NT2/D1 (cell line): Measurements from ENCODE around the gene GIGYF1.

Source experiments
- DNase-seq: peaks from one replicate; pipeline ENCODE4 v3.0.0-alpha.2; 2011; ENCODE audit warnings: low read depth, low spot score
- H3K27me3 ChIP-seq: 2 replicates; pipeline ENCODE4 v1.6.0; 2011; ENCODE audit warnings: mild to moderate bottlenecking; ENCODE audit not compliant: insufficient read length, insufficient read depth
- H3K36me3 ChIP-seq: 2 replicates; pipeline ENCODE4 v1.6.1; 2011; ENCODE audit warnings: mild to moderate bottlenecking, low read length, mixed read lengths; ENCODE audit not compliant: insufficient read depth, insufficient read length
- H3K4me1 ChIP-seq: 2 replicates; pipeline ENCODE4 v1.5.1; 2011; ENCODE audit not compliant: insufficient read depth, insufficient read length
- H3K4me3 ChIP-seq: 2 replicates; pipeline ENCODE4 v1.5.1; 2011; ENCODE audit warnings: low read depth; ENCODE audit not compliant: insufficient read length
- H3K9ac ChIP-seq: 2 replicates; pipeline ENCODE4 v1.6.0; 2011; ENCODE audit warnings: low read depth; ENCODE audit not compliant: insufficient read length
- H3K9me3 ChIP-seq: 2 replicates; pipeline ENCODE4 v1.5.1; 2011; ENCODE audit warnings: mild to moderate bottlenecking, low read length; ENCODE audit not compliant: insufficient read depth
- SUZ12 ChIP-seq: IDR thresholded peaks from 2 replicates; pipeline ENCODE4 v1.6.1; 2011; ENCODE audit not compliant: insufficient read length, insufficient read depth; ENCODE audit errors: extremely low read depth
- YY1 ChIP-seq: IDR thresholded peaks from 2 replicates; pipeline ENCODE4 v1.6.1; 2011; ENCODE audit not compliant: insufficient read length, insufficient read depth
- ZNF274 ChIP-seq: IDR thresholded peaks from 2 replicates; pipeline ENCODE4 v1.6.1; 2011; ENCODE audit warnings: mild to moderate bottlenecking, low read depth, low read length

Gene GIGYF1

DNA sequence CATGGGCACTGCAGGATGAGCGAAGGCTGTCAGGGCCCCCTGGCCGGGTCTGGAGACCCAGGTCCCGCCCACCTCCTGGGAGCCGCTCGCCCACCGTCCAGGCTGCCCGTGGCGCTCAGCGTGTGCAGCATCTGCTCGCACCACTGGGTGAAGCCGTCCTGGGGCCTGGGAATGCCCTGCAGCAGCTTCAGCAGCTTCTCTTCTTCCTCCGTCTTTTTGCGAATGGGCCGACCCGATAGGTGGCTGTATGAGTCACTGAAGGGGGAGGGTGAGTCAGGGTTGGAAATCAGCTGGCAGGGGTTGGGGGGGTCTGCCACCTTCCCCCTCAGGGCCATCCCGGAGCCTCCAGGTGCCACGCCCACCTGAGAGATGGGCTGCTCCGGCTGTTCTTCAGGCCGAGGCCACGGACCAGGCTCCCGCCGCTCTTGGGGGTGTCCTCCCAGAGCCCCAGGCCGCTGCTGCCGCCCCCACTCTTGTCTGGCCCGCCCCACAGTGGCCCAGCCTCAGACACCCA, 11.8 kb downstream of the GIGYF1 start:
- Histone ChIP-seq H3K9me3 (no peaks in the 10 kb centered on the region), H3K9ac (peak overlapping the region; percentile 32), H3K27me3 (no peaks in the 10 kb centered on the region), H3K4me3 (no peak overlapping the region), H3K36me3 (peaks cover 88% of the 10 kb centered on the region), H3K4me1 (peaks cover 19% of the 10 kb centered on the region)
- no peak for DNase-seq
- TF ChIP-seq YY1 = no peak
- no peak for TF ChIP-seq ZNF274
- TF ChIP-seq SUZ12 = no peak

DNA sequence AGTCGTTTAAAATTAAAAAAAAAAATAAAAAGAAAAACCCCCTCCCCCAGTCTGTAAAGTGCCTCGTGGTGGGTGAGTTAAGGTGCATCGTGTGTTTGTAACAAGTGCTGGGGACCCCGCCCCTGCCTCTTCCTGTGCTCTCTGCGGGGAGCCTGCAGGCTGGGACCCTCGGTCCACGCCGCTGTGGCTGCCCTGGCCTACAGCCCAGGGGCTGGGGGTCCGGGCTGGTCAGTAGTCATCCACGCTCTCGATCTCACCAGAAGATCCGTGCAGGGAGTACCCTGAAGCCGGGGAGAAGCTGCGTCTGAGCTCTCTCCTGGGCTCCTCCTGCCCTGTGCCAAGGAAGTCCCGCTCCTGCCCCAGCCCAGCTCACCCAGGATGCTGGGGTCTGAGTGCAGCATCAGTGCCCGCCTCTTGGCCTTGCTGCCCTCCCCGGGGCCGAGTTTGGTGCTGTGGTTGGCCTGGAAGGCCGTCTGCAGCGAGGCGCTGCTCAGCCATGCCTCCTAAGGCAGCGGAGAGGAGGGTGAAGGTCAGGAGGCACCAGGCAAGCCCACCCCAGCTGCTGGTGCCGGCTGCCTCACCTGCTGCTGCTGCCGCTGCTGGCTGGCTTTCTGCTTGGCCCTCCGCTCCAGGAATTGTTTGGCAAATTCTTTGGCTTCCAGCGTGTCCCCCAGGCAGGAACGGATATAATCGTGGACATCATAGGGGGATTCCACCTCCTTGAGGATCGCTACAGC, 12.4 kb downstream of the GIGYF1 start:
- no peak for DNase-seq
- Histone ChIP-seq H3K27me3 (no peaks in the 10 kb centered on the region), H3K36me3 (peaks cover 88% of the 10 kb centered on the region), H3K9ac (peak overlapping the region; percentile 32), H3K4me3 (no peak overlapping the region), H3K9me3 (no peaks in the 10 kb centered on the region), H3K4me1 (peaks cover 20% of the 10 kb centered on the region)
- TF ChIP-seq ZNF274 = no peak
- TF ChIP-seq YY1 = no peak
- TF ChIP-seq SUZ12 = no peak

DNA sequence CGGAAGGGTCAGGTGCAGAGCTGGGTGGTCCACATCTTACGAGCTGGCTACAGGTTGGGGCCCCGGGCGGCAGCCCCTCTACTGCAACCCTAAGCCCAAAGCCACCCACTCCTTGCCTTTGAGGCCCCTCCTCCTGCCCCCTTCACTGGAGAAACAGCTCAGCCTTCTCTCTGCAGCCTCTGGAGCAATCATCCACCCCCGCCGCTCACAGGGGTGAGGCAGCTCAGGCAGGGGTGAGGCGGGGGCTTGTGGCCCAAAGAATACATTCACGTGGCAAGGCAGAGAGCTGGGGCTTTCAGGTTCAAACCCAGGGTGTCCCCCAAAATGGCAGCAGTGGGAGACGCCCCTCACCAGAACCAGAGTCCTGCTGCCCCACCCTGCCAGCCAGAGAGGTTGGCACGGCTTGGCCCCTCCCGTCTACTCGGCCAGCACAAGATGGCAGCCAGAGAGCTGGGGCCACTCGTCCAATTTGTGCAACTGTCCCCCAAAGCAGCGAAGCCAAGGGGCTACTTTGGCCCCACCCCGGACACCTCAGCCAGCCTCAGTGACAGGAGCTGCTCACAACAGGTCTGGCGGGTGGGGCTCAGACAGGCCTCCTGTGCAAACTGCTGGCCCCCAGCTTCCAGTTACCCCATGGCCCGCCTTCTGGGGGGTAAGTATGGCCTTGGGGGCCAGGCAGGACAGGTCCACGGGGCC, 13.3 kb downstream of the GIGYF1 start:
- H3K9me3 ChIP-seq = no peaks in the 10 kb centered on the region
- H3K4me1 ChIP-seq = peaks cover 23% of the 10 kb centered on the region
- no peaks in the 10 kb centered on the region for H3K27me3 ChIP-seq
- DNase-seq = no peak
- H3K9ac ChIP-seq = no peak overlapping the region
- H3K4me3 ChIP-seq = no peak overlapping the region
- TF ChIP-seq SUZ12 (no peak), ZNF274 (no peak), YY1 (no peak)
- peaks cover 83% of the 10 kb centered on the region for H3K36me3 ChIP-seq

DNA sequence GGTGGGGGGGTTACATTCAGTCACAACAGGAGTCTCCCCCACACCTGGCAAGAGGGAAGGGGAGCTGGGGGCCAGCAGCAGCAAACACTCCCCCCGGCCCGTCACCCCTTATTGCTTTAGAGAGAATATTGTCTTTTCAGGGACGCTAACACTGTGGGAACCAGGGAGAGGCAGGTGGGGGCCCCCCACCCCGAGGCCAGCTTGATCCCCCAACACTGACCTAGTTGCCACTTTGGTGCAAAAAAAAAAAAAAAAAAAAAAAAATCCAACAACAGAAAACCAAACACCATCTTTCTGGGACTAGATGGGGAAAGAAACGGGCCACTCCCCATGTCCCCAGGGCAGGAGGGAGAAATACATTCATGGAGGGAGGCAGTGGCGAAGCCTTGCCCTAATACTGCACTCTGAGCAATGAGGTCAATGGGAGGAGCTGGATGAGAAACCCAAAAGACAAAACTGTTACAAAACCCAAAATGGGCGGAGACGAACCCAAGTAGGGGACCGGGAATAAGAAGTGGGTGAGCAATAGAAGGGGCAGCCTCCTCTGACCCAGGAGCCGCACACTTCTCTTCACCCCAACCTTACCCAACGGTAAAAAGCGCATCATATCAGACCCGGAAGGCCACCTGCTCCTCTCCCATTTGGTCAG, 14.0 kb downstream of the GIGYF1 start:
- Histone ChIP-seq H3K9me3 (no peaks in the 10 kb centered on the region), H3K27me3 (no peaks in the 10 kb centered on the region), H3K9ac (no peak overlapping the region), H3K4me3 (no peak overlapping the region), H3K4me1 (peaks cover 23% of the 10 kb centered on the region), H3K36me3 (peaks cover 76% of the 10 kb centered on the region)
- no peak for DNase-seq
- TF ChIP-seq YY1 (no peak), SUZ12 (no peak), ZNF274 (no peak)

DNA sequence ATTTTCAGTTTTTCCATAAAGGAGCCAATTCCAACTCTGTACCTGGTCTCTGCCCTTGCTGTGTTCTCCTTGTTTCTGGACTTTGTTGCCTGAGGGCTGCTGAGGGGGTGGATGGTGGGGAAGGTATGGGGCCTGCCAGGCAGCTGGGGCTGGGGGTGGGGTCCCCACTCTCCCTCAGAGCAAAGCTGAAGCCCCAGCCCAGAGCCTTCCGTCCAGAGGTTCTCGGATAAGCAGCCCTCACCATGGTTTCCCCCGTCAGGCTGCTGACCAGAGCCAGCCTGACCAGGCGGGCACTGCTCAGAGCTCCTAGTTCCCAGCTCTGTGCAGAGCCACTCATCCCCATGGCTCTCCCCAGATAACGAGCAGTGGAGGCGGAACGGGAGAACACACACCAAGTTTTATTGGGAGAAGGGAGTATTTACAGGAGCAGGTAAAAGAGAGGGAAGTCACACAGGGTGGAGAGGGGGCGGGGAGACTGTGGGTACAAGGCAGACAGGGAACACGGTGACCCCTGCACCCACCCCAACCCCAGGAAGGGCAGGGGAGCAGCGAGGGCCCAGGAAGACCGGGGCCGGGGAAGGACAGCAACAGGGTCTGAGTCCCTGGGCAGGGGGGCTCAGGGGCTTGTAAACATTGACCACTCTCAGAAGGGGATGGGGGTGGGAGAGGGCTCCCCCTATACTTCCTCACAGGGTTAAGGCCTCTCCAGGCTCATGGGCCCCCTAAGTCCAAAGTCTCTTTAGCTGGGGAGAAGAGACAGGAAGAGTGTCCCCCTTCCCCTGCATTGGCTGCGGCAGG, 14.7 kb downstream of the GIGYF1 start:
- peaks cover 23% of the 10 kb centered on the region for H3K4me1 ChIP-seq
- TF ChIP-seq SUZ12 (no peak), YY1 (no peak), ZNF274 (no peak)

DNA sequence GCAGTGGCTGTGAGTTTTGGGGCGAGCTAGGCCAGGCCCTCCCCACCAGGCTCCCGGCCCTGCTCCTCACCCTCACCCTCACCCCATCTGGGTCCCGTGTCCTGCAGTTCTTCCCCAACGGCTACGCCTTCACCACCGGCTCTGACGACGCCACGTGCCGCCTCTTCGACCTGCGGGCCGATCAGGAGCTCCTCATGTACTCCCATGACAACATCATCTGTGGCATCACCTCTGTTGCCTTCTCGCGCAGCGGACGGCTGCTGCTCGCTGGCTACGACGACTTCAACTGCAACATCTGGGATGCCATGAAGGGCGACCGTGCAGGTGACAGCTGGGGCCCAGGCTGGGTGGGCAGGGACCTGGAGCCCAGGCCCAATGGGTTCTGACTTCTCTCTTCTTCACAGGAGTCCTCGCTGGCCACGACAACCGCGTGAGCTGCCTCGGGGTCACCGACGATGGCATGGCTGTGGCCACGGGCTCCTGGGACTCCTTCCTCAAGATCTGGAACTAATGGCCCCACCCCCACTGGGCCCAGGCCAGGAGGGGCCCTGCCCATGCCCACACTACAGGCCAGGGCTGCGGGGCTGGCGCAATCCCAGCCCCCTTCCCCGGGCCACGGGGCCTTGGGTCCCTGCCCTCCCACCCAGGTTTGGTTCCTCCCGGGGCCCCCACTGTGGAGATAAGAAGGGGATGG, 15.6 kb downstream of the GIGYF1 start:
- no peak for DNase-seq
- Histone ChIP-seq H3K36me3 (peaks cover 65% of the 10 kb centered on the region), H3K4me3 (no peak overlapping the region), H3K27me3 (no peaks in the 10 kb centered on the region), H3K4me1 (peaks cover 23% of the 10 kb centered on the region), H3K9ac (no peak overlapping the region), H3K9me3 (no peaks in the 10 kb centered on the region)
- TF ChIP-seq ZNF274 (no peak), SUZ12 (no peak), YY1 (no peak)

More for the DNA sequence above, 14.7 kb downstream of the GIGYF1 start:
- H3K9ac ChIP-seq = no peak overlapping the region
- no peak overlapping the region for H3K4me3 ChIP-seq
- H3K27me3 ChIP-seq = no peaks in the 10 kb centered on the region
- H3K9me3 ChIP-seq = no peaks in the 10 kb centered on the region
- DNase-seq = no peak
- peaks cover 69% of the 10 kb centered on the region for H3K36me3 ChIP-seq
